Uterus (tissue), 2 donors: Measurements from ENCODE around the gene GALNT6.

Experiments used
- POLR2A ChIP-seq, 2 donors: fragments of 450-650 bp; IDR thresholded peaks; one replicate each; pipeline ENCODE4 v1.6.1; 2016; ENCODE audit warnings: antibody characterized with exemption in 2 of 2, mild to moderate bottlenecking in 1 of 2, moderate library complexity in 1 of 2
- TF ChIP-seq, protein P1 (sequence below), 4 experiments: fragments of 200-600 bp in 2 of 4; fragments of 450-650 bp in 2 of 4; sonication (generic) in 2 of 4; IDR thresholded peaks; one replicate each; pipeline ENCODE4 v1.5.1; 2016 to 2019; ENCODE audit warnings: antibody characterized with exemption in 4 of 4, mild to moderate bottlenecking in 2 of 4, moderate library complexity in 1 of 4

GRCh38 chr12:51373187-51373586, 18.0 kb downstream of the GALNT6 start:
- no peak for TF ChIP-seq POLR2A (IDR thresholded peaks at IDR 0.05)
- TF ChIP-seq, protein P1, sequence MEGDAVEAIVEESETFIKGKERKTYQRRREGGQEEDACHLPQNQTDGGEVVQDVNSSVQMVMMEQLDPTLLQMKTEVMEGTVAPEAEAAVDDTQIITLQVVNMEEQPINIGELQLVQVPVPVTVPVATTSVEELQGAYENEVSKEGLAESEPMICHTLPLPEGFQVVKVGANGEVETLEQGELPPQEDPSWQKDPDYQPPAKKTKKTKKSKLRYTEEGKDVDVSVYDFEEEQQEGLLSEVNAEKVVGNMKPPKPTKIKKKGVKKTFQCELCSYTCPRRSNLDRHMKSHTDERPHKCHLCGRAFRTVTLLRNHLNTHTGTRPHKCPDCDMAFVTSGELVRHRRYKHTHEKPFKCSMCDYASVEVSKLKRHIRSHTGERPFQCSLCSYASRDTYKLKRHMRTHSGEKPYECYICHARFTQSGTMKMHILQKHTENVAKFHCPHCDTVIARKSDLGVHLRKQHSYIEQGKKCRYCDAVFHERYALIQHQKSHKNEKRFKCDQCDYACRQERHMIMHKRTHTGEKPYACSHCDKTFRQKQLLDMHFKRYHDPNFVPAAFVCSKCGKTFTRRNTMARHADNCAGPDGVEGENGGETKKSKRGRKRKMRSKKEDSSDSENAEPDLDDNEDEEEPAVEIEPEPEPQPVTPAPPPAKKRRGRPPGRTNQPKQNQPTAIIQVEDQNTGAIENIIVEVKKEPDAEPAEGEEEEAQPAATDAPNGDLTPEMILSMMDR (IDR thresholded peaks at IDR 0.05), result no peak
